DND-41 (cell line): Measurements from ENCODE around the gene SUV39H2.

Source experiments
- CTCF ChIP-seq: IDR thresholded peaks from 2 replicates; pipeline ENCODE4 v1.5.1; 2012; ENCODE audit warnings: borderline replicate concordance, low read length, moderate library complexity, mild to moderate bottlenecking; ENCODE audit not compliant: poor library complexity, severe bottlenecking; ENCODE audit errors: extremely low read depth
- EZH2 ChIP-seq: IDR thresholded peaks from 3 replicates; pipeline ENCODE4 v1.6.1; 2012; ENCODE audit warnings: borderline replicate concordance, low read depth, mild to moderate bottlenecking, moderate library complexity, low read length, inconsistent platforms; ENCODE audit not compliant: severe bottlenecking

DNA sequence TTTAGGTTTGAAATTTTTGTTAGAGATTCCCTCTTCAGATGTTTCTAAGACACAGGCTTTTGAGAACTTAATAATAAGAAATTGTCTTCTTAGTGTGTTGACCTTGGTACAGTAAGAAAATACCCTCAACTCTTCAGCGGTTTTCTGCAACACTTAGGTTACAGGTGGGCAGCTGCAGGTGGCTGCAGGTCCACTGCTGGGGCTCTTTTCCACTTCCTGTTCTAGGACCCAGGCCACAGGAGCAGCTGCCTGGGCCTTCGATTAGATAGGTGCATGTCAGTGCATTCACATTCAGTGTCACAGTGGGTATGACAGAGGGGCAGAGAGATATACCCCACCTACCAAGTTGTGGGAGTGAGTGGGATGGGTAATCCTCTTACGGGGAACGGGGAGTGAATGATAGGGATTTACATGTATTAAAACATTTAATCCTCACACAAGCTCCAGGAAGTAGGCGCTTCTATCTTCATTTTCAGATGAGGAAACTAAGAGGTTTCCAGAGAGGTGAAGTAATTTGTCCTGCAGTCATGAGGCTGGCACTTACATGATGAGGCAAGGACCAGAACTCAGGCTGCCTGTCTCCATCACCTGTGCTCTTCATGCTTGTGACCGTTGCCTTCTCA, 20.2 kb upstream of the SUV39H2 start:
- TF ChIP-seq CTCF = no peak
- TF ChIP-seq EZH2 = no peak
